PC-9 (cell line): ENCODE data around the gene PKHD1. TPM values are rescaled to one million over a fixed set of nuclear protein-coding genes. Genes with fewer than 3 reads are reported as not detected.

Source experiments
- BruUV-seq: library from RNA; stranded (reverse); fragments of 400-500 nt; replicated peaks from 2 replicates; lab custom pipeline; 2021; lab: Mats Ljungman, UMichigan
- CTCF ChIA-PET: fragments of 300-600 bp; sonication (Branson Sonifier 250); formaldehyde crosslinking; loops from one replicate; lab custom pipeline; 2022; ENCODE audit warnings: antibody characterized with exemption; lab: Charles Lee
- POLR2A ChIA-PET: fragments of 300-600 bp; sonication (Branson Sonifier 250); formaldehyde crosslinking; loops from one replicate; lab custom pipeline; 2022; ENCODE audit warnings: antibody characterized with exemption; ENCODE audit not compliant: unreplicated experiment; lab: Charles Lee
- DNase-seq, 2 experiments: peaks; one replicate each; pipeline versions ENCODE4 v3.0.0 to v3.0.0-alpha.2; 2015 to 2022; ENCODE audit warnings: mixed read lengths in 1 of 2
- H2AFZ ChIP-seq: fragments of 200-600 bp; sonication (generic); 2 replicates; pipeline ENCODE4 v1.8.1; 2017; ENCODE audit warnings: antibody characterized with exemption
- H3F3A ChIP-seq: fragments of 200-600 bp; sonication (generic); 2 replicates; pipeline ENCODE4 v1.8.1; 2017; ENCODE audit warnings: antibody characterized with exemption, mild to moderate bottlenecking, low read depth; ENCODE audit not compliant: insufficient read depth
- H3K27ac ChIP-seq: fragments of 200-600 bp; sonication (generic); 2 replicates; pipeline ENCODE4 v1.6.1; 2016; ENCODE audit warnings: mixed run types
- H3K27me3 ChIP-seq: fragments of 200-600 bp; sonication (generic); 2 replicates; pipeline ENCODE4 v1.6.1; 2016; ENCODE audit warnings: low read depth, mixed run types; ENCODE audit not compliant: insufficient read depth
- H3K36me3 ChIP-seq: fragments of 200-600 bp; sonication (generic); 2 replicates; pipeline ENCODE4 v1.6.1; 2016; ENCODE audit warnings: low read depth, mixed run types
- H3K4me1 ChIP-seq: fragments of 200-600 bp; sonication (generic); replicated peaks from 2 replicates; pipeline ENCODE4 v1.6.1; 2016; ENCODE audit warnings: mixed run types; ENCODE audit not compliant: insufficient read depth
- H3K4me2 ChIP-seq: fragments of 200-600 bp; sonication (generic); 2 replicates; pipeline ENCODE4 v1.6.1; 2017; ENCODE audit warnings: mixed run types
- H3K4me3 ChIP-seq: fragments of 200-600 bp; sonication (generic); 2 replicates; pipeline ENCODE4 v1.6.1; 2016; ENCODE audit warnings: mixed run types
- H3K79me2 ChIP-seq: fragments of 200-600 bp; sonication (generic); 2 replicates; pipeline ENCODE4 v1.6.1; 2017; ENCODE audit warnings: low read depth, mixed run types
- H3K9me2 ChIP-seq: fragments of 200-600 bp; sonication (generic); 2 replicates; pipeline ENCODE4 v1.8.1; 2017; ENCODE audit warnings: mild to moderate bottlenecking; ENCODE audit not compliant: insufficient read depth
- H3K9me3 ChIP-seq: fragments of 200-600 bp; sonication (generic); 2 replicates; pipeline ENCODE4 v1.8.1; 2016; ENCODE audit warnings: low read depth; ENCODE audit not compliant: insufficient read depth
- H4K20me1 ChIP-seq: fragments of 200-600 bp; sonication (generic); 2 replicates; pipeline ENCODE4 v1.8.1; 2017; ENCODE audit not compliant: insufficient read depth
- EZH2 ChIP-seq: fragments of 200-600 bp; sonication (generic); IDR thresholded peaks from 2 replicates; pipeline ENCODE4 v1.8.0; 2017; ENCODE audit warnings: antibody characterized with exemption, low read depth
- intact Hi-C: fragments of 100-400 bp; cut with micrococcal nuclease; formaldehyde crosslinking; loops from one replicate; pipeline ENCODE4 v1.10.0; 2022; ENCODE audit not compliant: unreplicated experiment
- total RNA-seq: library from RNA; stranded (reverse); gene quantifications from 2 replicates; pipeline ENCODE4 v1.2.3, GENCODE V29; 2021
- TF ChIP-seq, protein P1 (sequence below): fragments of 200-600 bp; sonication (generic); conservative IDR thresholded peaks from 2 replicates; pipeline ENCODE4 v1.6.1; 2017; ENCODE audit warnings: mixed run types, antibody characterized with exemption, mild to moderate bottlenecking, moderate library complexity

The PKHD1 gene
- total RNA-seq, 1 experiment from 2014 or later = not detected

GRCh38 chr6:51844336-51844735 lies 243.1 kb downstream of the PKHD1 start:
- POLR2A ChIA-PET = no interaction called here
- no peak for DNase-seq
- Histone ChIP-seq H3K4me1 (no peaks in the 10 kb centered on the region), H3K4me2 (no peak overlapping the region), H3K79me2 (no peaks in the 10 kb centered on the region), H3K9me3 (no peaks in the 10 kb centered on the region), H3K9me2 (no peaks in the 10 kb centered on the region), H3F3A (no peaks in the 10 kb centered on the region), H3K27ac (no peak overlapping the region), H4K20me1 (no peaks in the 10 kb centered on the region), H2AFZ (no peak overlapping the region), H3K27me3 (no peaks in the 10 kb centered on the region), H3K36me3 (no peaks in the 10 kb centered on the region), H3K4me3 (no peak overlapping the region)
- intact Hi-C loops = no loop called here
- CTCF ChIA-PET = no interaction called here
- TF ChIP-seq, protein P1, sequence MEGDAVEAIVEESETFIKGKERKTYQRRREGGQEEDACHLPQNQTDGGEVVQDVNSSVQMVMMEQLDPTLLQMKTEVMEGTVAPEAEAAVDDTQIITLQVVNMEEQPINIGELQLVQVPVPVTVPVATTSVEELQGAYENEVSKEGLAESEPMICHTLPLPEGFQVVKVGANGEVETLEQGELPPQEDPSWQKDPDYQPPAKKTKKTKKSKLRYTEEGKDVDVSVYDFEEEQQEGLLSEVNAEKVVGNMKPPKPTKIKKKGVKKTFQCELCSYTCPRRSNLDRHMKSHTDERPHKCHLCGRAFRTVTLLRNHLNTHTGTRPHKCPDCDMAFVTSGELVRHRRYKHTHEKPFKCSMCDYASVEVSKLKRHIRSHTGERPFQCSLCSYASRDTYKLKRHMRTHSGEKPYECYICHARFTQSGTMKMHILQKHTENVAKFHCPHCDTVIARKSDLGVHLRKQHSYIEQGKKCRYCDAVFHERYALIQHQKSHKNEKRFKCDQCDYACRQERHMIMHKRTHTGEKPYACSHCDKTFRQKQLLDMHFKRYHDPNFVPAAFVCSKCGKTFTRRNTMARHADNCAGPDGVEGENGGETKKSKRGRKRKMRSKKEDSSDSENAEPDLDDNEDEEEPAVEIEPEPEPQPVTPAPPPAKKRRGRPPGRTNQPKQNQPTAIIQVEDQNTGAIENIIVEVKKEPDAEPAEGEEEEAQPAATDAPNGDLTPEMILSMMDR = no peak
- TF ChIP-seq EZH2 = no peak
- no TSS peak for BruUV-seq

GRCh38 chr6:51843456-51844056 lies 243.9 kb downstream of the PKHD1 start:
- BruUV-seq = no TSS peak
- H3K4me2 ChIP-seq = no peak overlapping the region
- no peak for DNase-seq
- no peak overlapping the region for H3K4me3 ChIP-seq
- no peaks in the 10 kb centered on the region for H3K27me3 ChIP-seq
- no peaks in the 10 kb centered on the region for H3K36me3 ChIP-seq
- H2AFZ ChIP-seq = no peak overlapping the region
- H3K4me1 ChIP-seq = no peaks in the 10 kb centered on the region
- H3F3A ChIP-seq = no peaks in the 10 kb centered on the region
- intact Hi-C loops = no loop called here
- ChIA-PET CTCF (no interaction called here), POLR2A (no interaction called here)
- H4K20me1 ChIP-seq = no peaks in the 10 kb centered on the region
- H3K9me3 ChIP-seq = no peaks in the 10 kb centered on the region
- no peaks in the 10 kb centered on the region for H3K9me2 ChIP-seq
- TF ChIP-seq EZH2 = no peak
- TF ChIP-seq, protein P1 = no peak
- no peak overlapping the region for H3K27ac ChIP-seq
- H3K79me2 ChIP-seq = no peaks in the 10 kb centered on the region

DNA sequence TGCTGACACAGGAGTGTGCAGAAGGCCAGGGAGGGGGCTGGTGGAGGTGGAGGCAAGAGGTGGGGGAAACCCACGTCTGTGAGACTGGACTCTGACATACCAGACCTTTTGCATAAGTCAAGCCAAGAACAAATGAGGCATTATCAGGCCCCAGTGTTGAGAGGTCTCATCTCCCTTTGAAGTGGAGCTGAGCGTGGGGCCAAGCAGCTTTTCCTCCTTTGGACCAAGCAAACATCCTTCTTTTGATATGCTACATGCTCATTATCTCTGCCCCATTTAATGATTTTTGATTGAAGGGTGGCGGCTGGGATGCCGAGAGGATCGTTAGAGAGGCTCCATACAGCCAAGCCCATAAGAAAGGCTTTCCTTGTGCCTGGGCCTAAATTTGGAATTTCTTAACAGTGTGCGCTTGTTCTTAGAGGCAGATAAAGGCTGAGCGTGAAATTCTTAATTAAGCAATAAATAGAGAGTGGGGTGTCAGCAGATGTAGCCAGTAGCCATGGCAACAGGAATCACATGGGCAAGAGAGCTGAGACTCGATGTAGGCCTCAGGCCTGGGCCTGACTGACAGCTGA lies 244.5 kb downstream of the PKHD1 start:
- H3K79me2 ChIP-seq = no peaks in the 10 kb centered on the region
- H3K9me3 ChIP-seq = no peaks in the 10 kb centered on the region
- DNase-seq = no peak
- no peak overlapping the region for H2AFZ ChIP-seq
- H3F3A ChIP-seq = no peaks in the 10 kb centered on the region
- TF ChIP-seq, protein P1 = no peak
- TF ChIP-seq EZH2 = no peak
- no TSS peak for BruUV-seq
- H4K20me1 ChIP-seq = no peaks in the 10 kb centered on the region
- no peak overlapping the region for H3K4me3 ChIP-seq
- H3K4me2 ChIP-seq = no peak overlapping the region
- intact Hi-C loops = no loop called here
- CTCF ChIA-PET = no interaction called here
- no peaks in the 10 kb centered on the region for H3K36me3 ChIP-seq
- H3K27me3 ChIP-seq = no peaks in the 10 kb centered on the region
- H3K9me2 ChIP-seq = no peaks in the 10 kb centered on the region
- no peaks in the 10 kb centered on the region for H3K4me1 ChIP-seq
- POLR2A ChIA-PET = no interaction called here
- no peak overlapping the region for H3K27ac ChIP-seq
